HG03066 (cell line): Measurements from ENCODE around the gene RFESD.
"Not testable (repeated sequence)": the region's sequence is repeated elsewhere in the genome, so short reads cannot be mapped to it uniquely, and the experiment has no call there.

ENCODE experiments used
- ATAC-seq: cut with Tn5 transposase; IDR thresholded peaks from one replicate; pipeline ENCODE4 v1.9.1; 2021; ENCODE audit warnings: low read depth; ENCODE audit not compliant: unreplicated experiment

RFESD gene

DNA sequence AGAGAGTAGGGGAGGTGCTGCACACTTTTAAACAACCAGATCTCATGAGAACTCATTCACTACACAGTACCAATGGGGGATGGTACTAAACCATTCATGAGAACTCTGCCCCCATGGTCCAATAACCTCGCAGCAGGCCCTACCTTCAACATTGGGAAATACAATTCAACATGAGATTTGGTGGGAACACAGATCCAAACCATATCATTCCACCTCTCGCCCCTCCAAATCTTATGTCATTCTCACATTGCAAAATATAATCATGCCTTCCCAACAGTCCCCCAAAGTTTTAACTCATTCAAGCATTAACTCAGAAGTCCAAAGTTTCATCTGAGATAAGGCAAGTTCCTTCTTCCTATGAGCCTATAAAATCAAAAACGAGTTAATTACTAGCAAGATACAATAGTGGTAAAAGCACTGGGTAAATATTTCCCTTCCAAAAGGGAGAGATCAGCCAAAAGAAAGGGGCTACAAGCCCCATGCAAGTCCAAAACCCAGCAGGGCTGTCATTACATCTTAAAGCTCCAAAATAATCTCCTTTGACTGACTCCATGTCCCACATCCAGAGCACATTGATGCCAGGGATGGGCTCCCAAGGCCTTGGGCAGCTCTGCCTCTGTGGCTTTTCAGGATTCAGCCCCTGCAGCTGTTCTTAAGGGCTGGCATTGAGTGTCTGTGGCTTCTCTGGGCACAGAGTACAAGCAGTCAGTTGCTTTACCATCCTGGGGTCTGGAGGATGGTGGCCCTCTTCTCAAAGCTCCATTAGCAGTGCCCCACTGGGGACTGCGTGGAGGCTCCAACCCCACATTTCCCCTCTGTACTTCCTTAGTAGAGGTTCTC, 18.4 kb upstream of the RFESD start:
- no peak for ATAC-seq

DNA sequence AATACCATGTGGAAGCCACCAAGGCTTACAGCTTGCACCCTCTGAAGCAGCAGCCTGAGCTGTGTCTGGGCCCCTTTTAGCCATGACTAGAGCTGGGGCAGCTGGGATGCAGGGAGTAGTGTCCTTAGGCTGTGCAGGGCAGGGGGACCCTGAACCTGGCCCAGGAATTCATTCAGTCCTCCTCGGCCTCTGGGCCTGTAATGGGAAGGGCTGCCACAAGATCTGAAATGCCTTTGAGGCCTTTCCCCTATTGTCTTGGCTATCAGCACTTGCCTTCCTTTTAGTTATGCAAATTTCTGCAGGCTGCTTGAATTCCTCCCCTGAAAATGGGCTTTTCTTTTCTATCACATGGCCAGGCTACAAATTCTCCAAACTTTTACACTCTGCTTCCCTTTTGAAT, 17.6 kb upstream of the RFESD start:
- ATAC-seq, result no peak

DNA sequence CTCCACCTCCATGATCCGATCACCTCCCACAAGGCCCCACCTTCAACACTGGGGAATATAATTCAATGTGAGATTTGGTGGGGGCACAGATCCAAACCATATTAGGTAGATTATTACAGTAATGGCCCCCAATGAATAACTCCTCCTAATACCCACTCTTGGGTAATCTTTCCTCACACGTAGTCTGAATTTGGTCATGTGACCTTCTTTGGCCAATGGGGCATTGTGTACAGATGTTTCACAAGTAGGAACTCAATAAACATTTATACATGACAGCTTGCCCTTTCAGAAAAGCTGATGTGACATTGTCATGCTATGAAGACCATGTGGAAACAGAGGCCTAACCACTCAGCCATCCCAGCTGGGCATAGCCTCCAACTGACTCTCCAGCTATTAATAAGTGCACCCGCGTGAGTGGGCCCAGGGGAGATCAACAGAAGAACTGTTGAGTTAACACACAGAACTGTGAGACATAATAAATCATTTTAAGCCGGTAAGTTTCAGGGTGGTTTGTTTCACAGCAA, 16.1 kb upstream of the RFESD start:
- ATAC-seq, result no peak

DNA sequence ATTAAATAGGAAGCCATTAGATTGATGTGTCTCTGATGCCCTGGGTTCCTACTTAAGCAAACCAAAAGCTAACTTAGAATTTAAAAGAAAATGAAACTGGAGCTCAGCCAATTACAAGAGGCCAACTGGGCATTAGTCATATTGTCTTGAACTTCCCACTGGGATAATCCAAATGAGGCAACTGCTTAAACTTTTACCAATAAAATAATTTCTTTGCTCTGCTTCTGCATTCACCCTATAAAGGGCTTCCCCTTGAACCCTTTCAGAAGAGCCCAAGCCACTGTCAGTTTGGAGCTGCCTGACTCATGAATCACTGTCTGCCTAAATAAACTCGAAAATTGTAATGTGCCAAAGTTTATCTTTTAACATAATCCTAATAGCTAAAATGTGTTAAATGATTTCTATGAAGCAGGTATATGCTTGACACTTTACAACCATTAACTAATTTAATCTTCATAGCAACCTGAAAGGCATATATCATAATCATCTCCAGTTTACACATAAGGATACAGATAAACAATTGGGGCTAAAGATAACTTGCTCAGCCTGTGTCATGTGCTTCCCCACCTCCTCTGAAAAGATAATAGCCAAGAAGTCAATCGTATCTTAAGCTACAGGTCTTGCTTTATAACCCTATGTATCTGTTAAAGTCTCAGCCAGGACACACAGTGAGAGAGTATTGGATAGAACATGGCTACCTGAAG, 15.2 kb upstream of the RFESD start:
- no peak for ATAC-seq

DNA sequence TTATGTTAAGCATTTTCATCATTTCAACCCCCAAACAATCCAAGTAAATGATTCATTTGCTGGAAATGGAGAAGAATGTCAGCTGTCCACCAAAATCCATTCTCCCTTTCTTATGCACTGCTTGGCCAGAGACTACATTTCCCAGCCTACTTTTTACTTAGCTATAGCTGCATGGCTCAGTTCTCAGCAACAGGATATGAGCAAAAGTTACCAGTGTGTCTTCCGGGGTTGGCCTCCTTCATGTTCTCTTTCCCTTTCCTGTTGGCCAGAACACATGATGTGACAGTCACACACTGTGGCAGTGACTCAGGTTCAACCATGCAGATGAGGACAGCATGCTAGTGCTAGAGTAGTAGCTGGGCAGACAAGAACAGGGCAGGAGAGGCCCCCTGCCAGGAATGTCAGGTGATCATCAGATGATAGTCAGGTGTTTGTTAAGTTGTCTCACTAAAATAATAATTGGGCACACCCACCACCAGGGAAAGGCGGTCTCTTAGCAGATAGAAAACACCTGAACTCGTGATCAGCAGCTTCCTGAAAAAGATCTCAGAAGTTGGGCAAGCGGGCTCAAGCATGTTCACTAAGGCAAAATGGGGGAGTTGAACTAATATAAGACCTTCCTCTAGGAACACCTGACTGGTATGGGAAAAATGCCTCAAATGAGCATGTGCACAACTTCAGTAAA, 14.4 kb upstream of the RFESD start:
- peak; percentile 90 for ATAC-seq

DNA sequence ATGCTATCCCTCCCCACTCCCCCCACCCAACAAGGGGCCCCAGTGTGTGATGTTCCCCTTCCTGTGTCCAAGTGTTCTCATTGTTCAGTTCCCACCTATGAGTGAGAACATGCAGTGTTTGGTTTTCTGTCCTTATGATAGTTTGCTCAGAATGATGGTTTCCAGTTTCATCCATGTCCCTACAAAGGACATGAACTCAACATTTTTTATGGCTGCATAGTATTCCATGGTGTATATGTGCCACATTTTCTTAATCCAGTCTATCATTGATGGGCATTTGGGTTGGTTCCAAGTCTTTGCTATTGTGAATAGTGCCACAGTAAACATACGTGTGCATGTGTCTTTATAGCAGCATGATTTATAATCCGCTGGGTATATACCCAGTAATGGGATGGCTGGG, 13.6 kb upstream of the RFESD start:
- not testable (repeated sequence) for ATAC-seq

DNA sequence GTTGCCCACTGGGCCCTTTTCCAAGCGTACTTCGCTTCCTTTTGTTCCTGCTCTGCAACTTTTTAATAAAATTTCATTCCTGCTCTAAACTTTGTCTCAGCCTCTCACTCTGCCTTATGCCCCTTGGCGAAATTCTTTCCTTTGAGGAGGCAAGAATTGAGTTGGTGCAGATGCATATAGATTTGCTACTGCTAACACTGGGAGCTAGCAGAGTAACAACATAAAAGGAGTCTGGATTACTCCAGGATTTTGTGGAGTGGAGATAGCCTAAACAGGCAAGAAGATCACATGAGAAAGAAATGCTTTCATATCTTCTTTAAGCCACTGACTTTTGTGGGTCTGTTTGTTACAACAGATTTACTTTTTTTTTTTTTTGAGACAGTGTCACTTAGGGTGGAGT, 12.9 kb upstream of the RFESD start:
- no peak for ATAC-seq

DNA sequence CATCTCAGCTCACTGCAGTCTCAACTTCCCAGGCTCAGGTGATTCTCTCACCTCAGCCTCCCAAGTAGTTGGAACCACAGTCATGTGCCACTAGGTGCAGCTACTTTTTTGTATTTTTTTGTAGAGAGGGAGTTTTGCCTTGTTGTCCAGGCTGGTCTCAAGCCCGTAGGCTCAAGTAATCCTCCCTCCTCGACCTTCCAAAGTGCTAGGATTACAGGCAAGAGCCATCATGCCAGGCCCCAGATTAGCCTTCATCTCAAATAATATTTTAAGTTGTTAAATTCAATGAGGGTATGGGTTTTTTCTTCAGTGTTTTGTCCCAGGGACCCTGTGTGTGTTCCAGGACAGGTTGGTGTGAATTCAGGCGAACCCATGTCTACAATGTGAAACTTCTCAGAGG, 12.5 kb upstream of the RFESD start:
- no peak for ATAC-seq

DNA sequence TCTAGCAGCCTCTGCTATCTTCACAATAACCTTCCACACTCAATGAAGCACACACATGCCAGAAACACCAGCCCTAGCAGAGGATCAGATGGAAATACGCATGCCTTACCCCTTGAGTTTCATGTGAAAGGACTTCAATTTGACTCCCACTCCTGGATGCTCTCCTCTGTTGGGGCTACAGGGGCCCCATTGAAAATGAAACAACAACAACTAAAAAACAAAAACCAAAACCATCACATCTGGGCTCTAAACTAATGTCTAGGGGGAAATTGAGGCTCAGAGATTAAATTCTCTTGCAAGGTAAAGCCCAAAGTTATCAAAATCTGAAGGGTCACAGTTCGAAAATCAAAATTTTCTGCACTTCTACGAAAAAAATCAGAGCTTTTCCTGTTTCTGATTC, 7.9 kb upstream of the RFESD start:
- no peak for ATAC-seq

DNA sequence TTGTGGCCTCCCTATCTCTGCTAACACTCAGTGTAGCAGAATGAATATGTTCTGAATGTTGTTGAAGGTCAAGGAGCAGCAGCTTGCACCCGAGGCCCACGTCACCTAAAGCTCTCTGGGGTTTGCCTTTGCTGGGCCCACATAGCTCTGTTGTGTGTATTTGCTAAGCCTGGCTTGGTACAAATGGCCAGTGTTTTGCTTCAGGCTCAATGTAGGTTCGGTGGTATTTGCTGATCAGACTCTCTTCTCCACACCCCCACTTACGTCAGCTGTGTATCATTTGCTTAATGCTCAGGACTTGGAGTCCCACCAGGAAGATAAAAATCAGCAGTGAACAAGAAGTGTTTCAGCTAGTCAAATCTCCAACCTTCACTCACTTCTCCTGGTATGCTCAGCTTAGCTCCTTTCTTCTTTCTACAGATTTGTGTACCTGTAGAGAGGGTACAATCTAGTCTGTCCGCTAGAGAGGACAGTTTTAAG, 4.8 kb upstream of the RFESD start:
- no peak for ATAC-seq

DNA sequence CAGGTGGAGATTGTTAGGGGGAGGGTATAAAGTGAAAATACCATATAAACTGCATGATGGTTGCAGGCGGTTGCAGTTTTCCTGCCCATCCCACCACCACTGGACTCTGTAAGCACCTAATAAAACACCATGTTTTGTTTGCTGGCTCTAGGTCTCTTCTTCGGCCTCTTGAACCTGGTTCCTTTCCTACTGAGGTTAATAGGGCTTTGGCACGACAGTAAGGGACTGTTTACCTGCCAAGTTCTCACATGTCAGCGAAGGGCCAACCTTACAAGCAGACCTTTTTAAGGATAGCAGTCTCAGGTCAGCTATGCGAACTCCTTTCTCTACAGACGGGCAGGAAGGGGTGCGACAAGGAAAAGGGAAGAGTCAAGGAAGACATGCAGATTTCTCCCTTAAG, 3.4 kb upstream of the RFESD start:
- no peak for ATAC-seq

DNA sequence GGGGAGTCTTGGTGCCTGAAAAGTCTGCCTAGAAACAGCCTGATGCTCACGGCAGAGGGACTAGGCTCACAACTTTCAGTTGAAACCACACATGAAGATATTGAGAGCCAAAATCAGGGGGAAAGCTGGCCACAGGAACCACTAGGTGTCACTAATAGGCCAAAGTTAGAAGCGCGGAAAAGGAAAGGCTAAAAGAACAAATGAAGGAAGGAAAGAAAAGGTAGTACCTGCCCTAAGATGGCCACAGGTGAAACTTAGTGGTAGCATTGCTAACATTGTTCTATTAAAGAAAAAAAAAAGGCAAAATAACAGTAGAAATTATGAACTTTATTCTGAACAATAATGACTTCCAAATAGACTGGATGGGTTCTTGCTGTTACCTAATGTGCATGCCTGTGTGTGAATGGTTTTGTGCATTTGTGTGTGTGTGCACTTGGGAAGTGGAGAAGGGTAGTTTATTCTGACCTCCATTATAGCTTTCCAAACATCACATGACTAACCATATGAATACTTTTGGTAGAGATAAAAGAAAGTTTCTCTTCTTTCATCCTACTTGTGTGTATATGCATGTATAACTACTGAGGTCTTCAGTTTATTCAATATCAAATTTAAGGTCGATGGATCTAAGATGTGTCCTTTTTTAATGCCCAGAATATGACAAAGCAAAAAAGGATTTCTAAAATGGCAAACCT, 2.1 kb upstream of the RFESD start:
- ATAC-seq, result peak; percentile 45

DNA sequence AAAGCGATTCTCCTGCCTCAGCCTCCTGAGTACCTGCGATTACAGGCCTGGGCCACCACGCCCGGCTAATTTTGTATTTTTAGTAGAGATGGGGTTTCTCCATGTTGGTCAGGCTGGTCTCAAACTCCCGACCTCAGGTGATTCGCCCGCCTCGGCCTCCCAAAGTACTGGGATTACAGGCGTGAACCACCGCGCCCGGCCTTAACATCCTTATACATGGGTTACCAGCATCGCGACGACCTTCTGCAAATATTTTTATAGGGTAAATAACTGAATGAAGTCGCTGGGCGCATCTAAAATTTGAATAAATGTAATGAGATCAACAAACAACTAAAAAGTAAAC, 380 bp upstream of the RFESD start:
- not testable (repeated sequence) for ATAC-seq

DNA sequence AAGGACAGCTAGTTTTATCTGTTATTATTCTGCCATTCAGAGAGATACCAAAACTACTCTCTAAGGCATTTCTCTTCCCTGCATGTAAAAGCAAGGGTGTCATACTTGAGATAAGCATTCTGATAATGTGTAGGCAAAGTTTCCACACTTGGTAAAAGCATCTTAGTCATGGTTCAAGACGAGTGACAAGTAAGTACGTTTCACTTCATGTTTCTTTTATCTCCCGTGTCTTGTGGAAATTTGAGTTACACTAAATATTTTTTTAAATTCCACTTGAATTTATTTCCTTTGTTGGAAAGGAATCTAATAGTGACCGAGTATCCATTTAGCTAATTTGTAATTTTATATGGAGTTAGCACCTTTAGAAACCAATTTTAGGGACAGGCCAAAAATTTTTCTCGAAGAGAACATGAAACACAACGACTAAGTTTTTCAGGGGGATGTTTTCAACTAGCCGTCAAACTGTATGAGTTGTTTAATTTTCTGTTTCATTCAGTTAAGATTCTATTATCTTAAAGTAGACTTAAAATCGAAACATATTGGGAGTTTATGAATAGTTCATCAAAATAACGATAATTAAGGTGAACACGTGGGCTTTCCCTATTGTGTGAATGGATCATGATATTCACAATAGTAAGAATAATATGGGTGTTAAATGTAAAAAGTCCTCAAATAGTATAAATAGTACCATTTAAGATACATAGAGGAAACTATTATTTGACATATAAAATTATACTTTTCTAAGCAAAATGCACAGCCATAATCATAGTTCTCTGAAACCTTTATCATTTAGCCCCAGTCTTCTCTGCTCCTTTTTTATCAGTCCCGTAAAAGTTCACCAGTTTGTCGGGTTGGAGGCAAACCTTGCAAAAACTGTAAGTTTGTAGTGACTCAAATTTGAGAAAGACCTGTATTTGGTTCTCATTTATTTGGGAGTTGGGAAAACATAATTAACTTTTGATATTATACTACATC, 1.6 kb downstream of the RFESD start:
- ATAC-seq, result no peak

DNA sequence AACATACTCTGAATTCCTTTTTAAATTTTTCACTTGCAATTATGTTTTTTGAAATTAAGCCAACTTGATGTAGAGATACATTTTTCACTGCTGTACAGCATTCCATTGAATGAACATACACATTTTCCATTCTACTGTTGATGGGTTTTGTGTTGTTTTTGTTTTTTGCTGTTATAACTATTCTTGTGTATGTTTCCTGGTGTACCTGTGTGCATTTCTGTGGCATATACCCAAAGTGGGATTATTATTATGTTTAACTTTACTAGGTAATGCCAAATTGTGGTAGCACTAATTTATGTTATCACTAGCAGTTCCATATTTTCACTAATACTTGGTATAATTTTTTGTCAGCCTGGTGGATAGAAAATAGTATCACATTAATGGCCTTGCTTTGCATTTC, 2.7 kb downstream of the RFESD start:
- ATAC-seq, result no peak

DNA sequence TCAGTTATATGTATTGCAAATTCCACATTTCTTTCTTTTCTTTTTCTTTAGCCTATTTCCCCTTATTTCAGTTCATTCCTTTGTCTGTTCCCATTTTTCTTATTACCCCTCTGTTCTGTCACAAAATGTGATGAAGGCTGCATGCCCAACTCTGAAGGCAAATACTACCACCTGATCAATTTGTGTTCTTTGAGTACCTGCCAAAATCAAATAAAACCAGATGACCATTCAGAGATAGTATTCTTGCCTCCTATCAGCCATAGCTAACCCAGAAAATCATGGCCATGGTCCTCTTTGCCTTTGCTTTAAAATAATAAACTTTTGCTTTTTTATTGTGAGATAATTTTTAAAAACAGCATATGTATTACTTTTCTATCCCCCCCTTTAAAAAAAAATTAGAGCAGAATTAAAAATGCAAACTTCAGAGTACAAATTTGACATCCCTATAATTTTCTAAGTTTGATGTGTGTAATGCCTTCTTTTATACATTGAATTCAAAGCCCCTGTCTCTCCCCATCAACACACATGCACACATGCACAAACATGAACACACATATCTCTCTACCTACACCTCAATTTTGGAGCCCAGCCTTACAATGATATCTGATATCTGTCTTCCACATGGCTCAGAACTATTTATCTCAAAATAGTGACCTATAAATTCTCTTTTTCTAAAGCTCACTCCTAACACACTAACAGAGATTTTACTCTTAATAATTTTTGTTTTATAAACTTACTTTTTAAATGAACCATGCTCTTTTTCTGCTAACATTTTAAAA, 3.5 kb downstream of the RFESD start:
- ATAC-seq, result no peak

DNA sequence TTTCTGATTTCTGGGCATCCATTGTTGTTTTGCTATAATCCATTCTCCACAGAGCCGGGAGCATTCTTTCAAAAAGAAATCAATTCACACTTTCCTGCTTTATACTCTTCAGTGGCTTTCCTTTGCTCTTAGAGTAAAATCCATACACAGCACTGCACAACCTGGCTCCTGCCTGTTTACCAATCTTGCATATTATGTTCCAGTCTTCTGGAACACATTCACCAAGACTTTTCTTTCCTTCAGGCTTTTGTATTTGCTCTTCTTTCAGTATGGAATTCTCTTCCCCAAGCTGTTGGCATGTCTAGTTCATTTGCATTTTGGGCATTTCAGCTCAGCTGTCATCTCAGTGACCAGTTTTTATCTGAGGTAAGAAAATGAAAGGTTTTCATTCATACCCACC, 6.3 kb downstream of the RFESD start:
- ATAC-seq, result no peak

DNA sequence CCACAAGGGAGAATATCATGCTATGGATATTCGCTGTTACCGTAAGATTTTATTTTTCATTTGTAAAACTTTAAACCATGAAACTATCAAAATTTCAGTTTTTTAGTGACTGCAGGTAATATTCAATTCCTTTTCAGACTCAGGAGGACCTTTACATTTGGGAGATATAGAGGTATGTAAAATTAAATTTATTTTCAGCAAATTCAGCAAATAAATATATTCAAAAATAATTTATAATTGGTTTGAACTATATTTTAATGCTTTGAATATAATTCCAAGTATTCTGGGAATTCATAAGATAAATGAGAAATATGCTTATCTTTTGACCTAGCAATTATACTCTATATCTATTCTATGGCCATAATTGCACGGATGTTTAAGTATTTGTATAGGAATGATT, 7.6 kb downstream of the RFESD start:
- ATAC-seq, result no peak

DNA sequence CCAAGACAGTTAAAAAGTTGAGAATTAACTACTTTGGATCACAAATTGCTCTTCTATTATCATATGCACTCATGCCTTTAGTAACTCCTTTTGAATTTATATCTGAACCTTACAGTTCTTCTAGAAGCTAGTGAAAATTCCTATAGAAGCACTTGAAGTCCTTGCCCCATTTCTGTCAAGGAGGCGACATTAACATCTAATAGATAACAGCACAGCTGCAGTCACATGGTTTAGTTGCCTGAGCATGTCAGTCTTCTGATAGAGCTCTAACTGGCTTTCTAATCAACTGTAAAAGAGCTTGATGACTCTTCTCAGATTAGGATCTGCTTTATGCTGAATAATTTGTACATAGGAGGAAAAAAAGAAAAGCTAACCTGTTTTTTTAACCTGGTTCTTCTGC, 9.0 kb downstream of the RFESD start:
- ATAC-seq, result no peak
